ENCODE results near the gene MAML2.

- TF ChIP-seq SP1 (IDR thresholded peaks at IDR 0.05) (no peak), RXRA (IDR thresholded peaks at IDR 0.05) (no peak), CTCF (IDR thresholded peaks at IDR 0.05; ENCODE audit: low read depth, low read length, missing input control) (no peak), TAF1 (conservative IDR thresholded peaks at IDR 0.05) (no peak)
These were observed 24.1 kb downstream of the MAML2 start for GRCh38 chr11:96318850-96319249.

All from liver (tissue), 3 donors.